Heart left ventricle (tissue), 13 donors: Measurements from ENCODE around the gene FABP6.

Experiments used
- CTCF ChIP-seq, 12 donors: fragments of 200-600 bp; sonication (generic) in 4 of 12; IDR thresholded peaks; one replicate each; pipeline versions ENCODE4 v1.5.0 to v1.8.0; 2018 to 2022; ENCODE audit warnings: antibody characterized with exemption in 12 of 12, mild to moderate bottlenecking in 5 of 12
- POLR2A ChIP-seq, 2 donors: fragments of 450-650 bp; IDR thresholded peaks; one replicate each; pipeline ENCODE4 v1.6.1; 2017; ENCODE audit warnings: antibody characterized with exemption in 2 of 2, mild to moderate bottlenecking in 2 of 2, moderate library complexity in 2 of 2
- donor health status: ischemic (EF 13 %, LVEDD 7.1; RV severe dilation, severe dysfunction).
- donor health status: DM: no; HTN: yes; CAD: no.
- donor health status: DM: no; HTN: no; CAD: no.
- donor health status: ischemic (EF 25% LVEDD 6.9; RV normal size, moderate dysfunction).
- donor health status: ischemic (EF 25% LVEDD 5.7; RV mildly dilated, moderate dysfunction).
- donor health status: ischemic (EF 35%, LVEDD 5.7; RV mildly dilated, moderate dysfunction).
- donor health status: nonischemic (EF 11% LVEDD 7.7; RV severe dilation, severe dysfunction).
- donor health status: DM: yes; HTN: yes; CAD: no.
- donor health status: PGD.
- donor health status: ischemic (EF 29% LVEDD 5.4; RV normal size, mild dysfunction).
- donor health status: nonischemic (EF 23%, LVEDD 6.1; RV moderate dilation, normal function).

GRCh38 chr5:160180931-160181330 lies 48.4 kb upstream of the FABP6 start:
- TF ChIP-seq POLR2A (IDR thresholded peaks at IDR 0.05) (no peak), CTCF (IDR thresholded peaks at IDR 0.05) (no peak)
